Tibial artery (tissue), 4 donors: ENCODE measurements around the gene ARRDC5.
"Not testable (repeated sequence)": the region's sequence is repeated elsewhere in the genome, so short reads cannot be mapped to it uniquely, and the experiment has no call there.

ENCODE experiments used
- DNase-seq, 2 donors: peaks; one replicate each; pipeline ENCODE4 v3.0.0-alpha.2; 2019
- H3K27ac ChIP-seq, 2 donors: fragments of 200-600 bp; sonication (generic) in 1 of 2; 1 replicate in 1 of 2; 2 replicates in 1 of 2; pipeline ENCODE4 v1.5.1; 2018 to 2019; ENCODE audit warnings: mild to moderate bottlenecking in 1 of 2
- H3K27me3 ChIP-seq, 2 donors: fragments of 200-600 bp; sonication (generic) in 1 of 2; one replicate each; pipeline versions ENCODE4 v1.5.1 to v1.6.0; 2016 to 2019
- H3K36me3 ChIP-seq, 3 donors: fragments of 200-600 bp; sonication (generic) in 2 of 3; one replicate each; pipeline ENCODE4 v1.5.1; 2016 to 2019; ENCODE audit warnings: mild to moderate bottlenecking in 2 of 3
- H3K4me1 ChIP-seq, 4 donors: fragments of 200-600 bp; sonication (generic) in 2 of 4; 1 replicate in 3 of 4; 2 replicates in 1 of 4; pipeline ENCODE4 v1.5.1; 2016 to 2019
- H3K4me3 ChIP-seq, 2 donors: fragments of 200-600 bp; sonication (generic) in 1 of 2; 1 replicate in 1 of 2; 2 replicates in 1 of 2; pipeline ENCODE4 v1.5.1; 2018 to 2019; ENCODE audit warnings: mild to moderate bottlenecking in 2 of 2
- H3K9me3 ChIP-seq, 3 donors: fragments of 200-600 bp; sonication (generic) in 1 of 3; one replicate each; pipeline ENCODE4 v1.5.1; 2016 to 2019
- intact Hi-C: fragments of 100-400 bp; cut with DNase I; formaldehyde crosslinking; loops from one replicate; pipeline ENCODE4 v1.15.0; 2023; ENCODE audit warnings: low total_unique reads
- TF ChIP-seq, protein P1 (sequence below), 2 experiments: fragments of 200-600 bp in 1 of 2; fragments of 450-650 bp in 1 of 2; IDR thresholded peaks; one replicate each; pipeline ENCODE4 v1.5.1; 2017 to 2019; ENCODE audit warnings: antibody characterized with exemption in 2 of 2, mild to moderate bottlenecking in 1 of 2, moderate library complexity in 1 of 2

The ARRDC5 gene

GRCh38 chr19:4897146-4897545 is 5.5 kb downstream of the ARRDC5 start:
- TF ChIP-seq, protein P1, sequence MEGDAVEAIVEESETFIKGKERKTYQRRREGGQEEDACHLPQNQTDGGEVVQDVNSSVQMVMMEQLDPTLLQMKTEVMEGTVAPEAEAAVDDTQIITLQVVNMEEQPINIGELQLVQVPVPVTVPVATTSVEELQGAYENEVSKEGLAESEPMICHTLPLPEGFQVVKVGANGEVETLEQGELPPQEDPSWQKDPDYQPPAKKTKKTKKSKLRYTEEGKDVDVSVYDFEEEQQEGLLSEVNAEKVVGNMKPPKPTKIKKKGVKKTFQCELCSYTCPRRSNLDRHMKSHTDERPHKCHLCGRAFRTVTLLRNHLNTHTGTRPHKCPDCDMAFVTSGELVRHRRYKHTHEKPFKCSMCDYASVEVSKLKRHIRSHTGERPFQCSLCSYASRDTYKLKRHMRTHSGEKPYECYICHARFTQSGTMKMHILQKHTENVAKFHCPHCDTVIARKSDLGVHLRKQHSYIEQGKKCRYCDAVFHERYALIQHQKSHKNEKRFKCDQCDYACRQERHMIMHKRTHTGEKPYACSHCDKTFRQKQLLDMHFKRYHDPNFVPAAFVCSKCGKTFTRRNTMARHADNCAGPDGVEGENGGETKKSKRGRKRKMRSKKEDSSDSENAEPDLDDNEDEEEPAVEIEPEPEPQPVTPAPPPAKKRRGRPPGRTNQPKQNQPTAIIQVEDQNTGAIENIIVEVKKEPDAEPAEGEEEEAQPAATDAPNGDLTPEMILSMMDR (IDR thresholded peaks at IDR 0.05), result no peak
- Histone ChIP-seq H3K36me3 (no peaks in the 10 kb centered on the region), H3K27ac (no peak overlapping the region), H3K4me3 (no peak overlapping the region), H3K9me3 (no peaks in the 10 kb centered on the region), H3K27me3 (peaks cover 0 to 2% of the 10 kb centered on the region in 2 donors), H3K4me1 (no peaks in the 10 kb centered on the region)
- intact Hi-C loops, result no loop called here
- DNase-seq, result no peak

DNA sequence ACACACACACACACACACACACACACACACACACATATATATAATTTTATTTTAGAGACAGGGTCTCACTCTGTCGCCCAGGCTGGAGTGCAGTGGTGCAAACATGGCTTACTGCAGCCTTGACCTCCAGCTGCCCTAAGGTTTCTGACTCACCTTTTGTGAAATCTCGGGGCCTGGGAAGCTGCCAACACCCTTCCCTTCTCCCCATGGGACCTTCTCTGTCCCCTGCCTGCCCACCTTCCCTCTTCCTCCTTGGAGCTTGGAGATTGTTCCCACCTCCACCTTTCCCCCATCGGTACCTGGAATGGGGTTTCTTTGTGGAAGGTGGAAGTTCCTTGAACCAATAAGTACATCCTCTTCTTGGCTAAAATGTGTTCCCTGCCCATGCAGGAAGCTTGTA is 6.3 kb downstream of the ARRDC5 start:
- no peak for DNase-seq
- TF ChIP-seq, protein P1 (IDR thresholded peaks at IDR 0.05), result no peak
- intact Hi-C loops, result no loop called here
- Histone ChIP-seq H3K4me1 (no peaks in the 10 kb centered on the region), H3K36me3 (no peaks in the 10 kb centered on the region), H3K27me3 (peaks cover 0 to 8% of the 10 kb centered on the region in 2 donors), H3K27ac (no peak overlapping the region), H3K9me3 (no peaks in the 10 kb centered on the region), H3K4me3 (no peak overlapping the region)

GRCh38 chr19:4892962-4893361 is 9.7 kb downstream of the ARRDC5 start:
- not testable (repeated sequence) for H3K36me3 ChIP-seq, H3K27ac ChIP-seq

DNA sequence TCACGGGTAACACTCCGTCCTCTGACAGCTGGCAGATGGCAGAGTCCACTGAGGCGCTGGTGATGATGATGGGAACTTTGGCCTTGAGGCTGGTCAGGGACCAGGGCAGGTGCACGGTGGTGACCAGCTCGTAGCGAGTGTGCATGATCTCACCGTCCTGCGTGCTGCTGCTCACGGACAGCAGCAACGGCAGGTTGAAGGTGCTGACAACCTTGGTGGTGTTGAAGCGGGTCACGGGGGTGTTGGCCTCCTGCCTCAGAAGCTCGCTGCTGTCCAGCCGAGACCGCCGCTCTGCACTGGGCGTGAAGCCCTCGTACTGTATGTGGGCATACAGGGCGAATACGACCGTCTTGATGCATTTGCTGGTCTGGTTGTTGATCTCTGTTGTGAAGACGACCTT is 11.6 kb downstream of the ARRDC5 start:
- intact Hi-C loops, result no loop called here
- peaks cover 0 to 21% of the 10 kb centered on the region in 2 donors for H3K27me3 ChIP-seq
- H3K4me3 ChIP-seq, result no peak overlapping the region
- no peak for DNase-seq
- no peaks in the 10 kb centered on the region for H3K36me3 ChIP-seq
- H3K27ac ChIP-seq, result no peak overlapping the region
- TF ChIP-seq, protein P1 (IDR thresholded peaks at IDR 0.05), result no peak
- H3K9me3 ChIP-seq, result no peaks in the 10 kb centered on the region
- H3K4me1 ChIP-seq, result no peaks in the 10 kb centered on the region

More at GRCh38 chr19:4892962-4893361, 9.7 kb downstream of the ARRDC5 start:
- H3K9me3 ChIP-seq, intact Hi-C loops, DNase-seq, H3K4me3 ChIP-seq, H3K4me1 ChIP-seq: not testable (repeated sequence)
- peaks cover 0 to 21% of the 10 kb centered on the region in 2 donors for H3K27me3 ChIP-seq

DNA sequence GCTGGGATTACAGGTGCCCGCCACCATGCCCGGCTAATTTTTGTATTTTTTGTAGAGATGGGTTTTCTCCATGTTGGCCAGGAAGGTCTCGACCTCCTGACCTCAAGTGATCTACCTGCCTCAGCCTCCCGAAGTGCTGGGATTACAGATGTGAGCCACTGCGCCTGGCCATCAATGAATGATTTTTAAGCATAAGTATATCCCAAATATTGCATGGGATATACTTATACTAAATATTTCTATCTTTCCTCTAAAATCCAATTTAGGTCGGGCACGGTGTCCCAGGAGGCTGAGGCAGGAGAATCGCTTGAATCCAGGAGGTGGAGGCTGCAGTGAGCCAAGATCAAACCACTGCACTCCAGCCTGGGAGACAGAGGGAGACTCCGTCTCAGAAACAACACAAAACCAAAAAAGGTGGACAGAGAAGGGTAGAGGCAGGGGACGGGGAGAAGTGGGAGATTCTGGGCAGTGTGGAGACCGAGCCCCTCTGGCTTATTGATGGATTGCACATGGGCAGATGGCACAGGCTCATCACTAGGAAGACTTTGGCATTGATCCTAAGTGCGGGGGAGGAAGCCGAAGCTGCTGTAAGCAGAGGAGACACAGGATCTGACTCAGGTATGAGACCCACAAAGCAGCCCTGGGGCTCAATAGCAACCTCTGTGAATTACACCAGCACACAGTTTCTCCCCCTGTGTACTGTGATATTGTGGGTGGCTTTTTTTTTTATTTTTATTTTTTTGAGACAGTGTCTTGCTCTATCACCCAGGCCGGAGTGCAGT is 13.5 kb downstream of the ARRDC5 start:
- Histone ChIP-seq H3K27ac (no peak overlapping the region), H3K9me3 (no peaks in the 10 kb centered on the region), H3K27me3 (peaks cover 0 to 21% of the 10 kb centered on the region in 2 donors), H3K4me3 (no peak overlapping the region), H3K36me3 (no peaks in the 10 kb centered on the region), H3K4me1 (no peaks in the 10 kb centered on the region)
- no peak for DNase-seq
- TF ChIP-seq, protein P1 (IDR thresholded peaks at IDR 0.05), result no peak
- intact Hi-C loops, result no loop called here

DNA sequence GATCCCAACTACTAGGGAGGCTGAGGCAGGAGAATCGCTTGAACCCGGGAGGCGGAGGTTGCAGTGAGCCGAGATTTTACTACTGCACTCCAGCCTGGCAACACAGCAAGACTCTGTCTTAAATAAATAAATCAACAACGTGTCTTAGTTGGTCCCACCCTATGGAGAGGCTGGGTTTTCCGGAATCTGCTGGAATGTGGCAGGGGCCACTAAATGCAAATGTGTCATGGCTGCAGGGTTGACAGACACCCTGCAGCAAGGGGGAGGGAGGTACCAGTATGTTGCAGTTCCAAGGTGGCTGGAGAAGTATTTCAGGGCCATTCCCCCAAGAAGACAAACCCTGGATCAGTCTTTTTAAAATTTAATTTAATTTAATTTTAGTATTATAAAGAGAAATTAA is 14.9 kb downstream of the ARRDC5 start:
- H3K9me3 ChIP-seq, intact Hi-C loops, H3K27ac ChIP-seq, H3K36me3 ChIP-seq, H3K4me3 ChIP-seq, H3K4me1 ChIP-seq, DNase-seq: not testable (repeated sequence)
- peaks cover 0 to 21% of the 10 kb centered on the region in 2 donors for H3K27me3 ChIP-seq

- H3K4me3 ChIP-seq, H3K4me1 ChIP-seq, intact Hi-C loops, DNase-seq, H3K9me3 ChIP-seq, H3K27me3 ChIP-seq, H3K27ac ChIP-seq, H3K36me3 ChIP-seq: not testable (repeated sequence)
Observed at GRCh38 chr19:4884993-4885392, 17.7 kb downstream of the ARRDC5 start.

DNA sequence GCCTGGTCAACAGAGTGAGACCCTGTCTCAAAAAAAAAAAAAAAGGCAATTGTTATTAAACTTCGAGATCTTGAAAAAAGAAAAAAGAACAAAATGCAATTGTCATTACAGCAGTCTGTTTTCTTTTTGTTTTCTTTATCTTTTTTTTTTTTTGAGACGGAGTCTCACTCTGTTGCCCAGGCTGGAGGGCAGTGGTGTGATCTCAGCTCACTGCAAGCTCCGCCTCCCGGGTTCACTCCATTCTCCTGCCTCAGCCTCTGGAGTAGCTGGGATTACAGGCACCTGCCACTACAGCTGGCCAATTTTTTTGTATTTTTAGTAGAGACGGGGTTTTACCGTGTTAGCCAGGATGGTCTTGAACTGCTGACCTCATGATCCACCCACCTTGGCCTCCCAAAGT is 19.8 kb downstream of the ARRDC5 start:
- intact Hi-C loops, H3K27me3 ChIP-seq, H3K9me3 ChIP-seq, DNase-seq, H3K4me3 ChIP-seq, H3K27ac ChIP-seq, H3K36me3 ChIP-seq: not testable (repeated sequence)
- peaks cover 0 to 13% (median 10%) of the 10 kb centered on the region in 4 donors for H3K4me1 ChIP-seq
